OCI-LY7 (cell line): Measurements from ENCODE around the gene BST1. TPM values are rescaled to one million over a fixed set of nuclear protein-coding genes. Genes with fewer than 3 reads are reported as not detected.

Source experiments
- BruUV-seq: library from RNA; stranded (reverse); fragments of 400-500 nt; replicated peaks from 2 replicates; lab custom pipeline; 2021; lab: Mats Ljungman, UMichigan
- CTCF ChIA-PET: fragments of 300-600 bp; sonication (Branson Sonifier 250); formaldehyde crosslinking; loops from one replicate; lab custom pipeline; 2022; ENCODE audit warnings: antibody characterized with exemption; ENCODE audit not compliant: unreplicated experiment; lab: Charles Lee
- POLR2A ChIA-PET: fragments of 300-600 bp; sonication (Branson Sonifier 250); formaldehyde crosslinking; loops from one replicate; lab custom pipeline; 2022; ENCODE audit warnings: antibody characterized with exemption; lab: Charles Lee
- DNase-seq: peaks from one replicate; pipeline ENCODE4 v3.0.0-alpha.2; 2015; ENCODE audit warnings: low spot score
- H2AFZ ChIP-seq: fragments of 200-600 bp; sonication (generic), shearing (Covaris generic); 2 replicates; pipeline ENCODE4 v1.6.1; 2014; ENCODE audit warnings: mild to moderate bottlenecking, antibody characterized with exemption, low read length, moderate library complexity
- H3K27ac ChIP-seq: fragments of 200-600 bp; sonication (generic); 2 replicates; pipeline ENCODE4 v1.5.1; 2014; ENCODE audit warnings: mixed run types, low read depth, mild to moderate bottlenecking, moderate library complexity, low read length, inconsistent platforms; ENCODE audit not compliant: poor library complexity, severe bottlenecking
- H3K36me3 ChIP-seq: fragments of 200-600 bp; sonication (generic); 2 replicates; pipeline ENCODE4 v1.6.1; 2014; ENCODE audit warnings: mild to moderate bottlenecking, antibody characterized with exemption, low read length, moderate library complexity, mixed read lengths; ENCODE audit not compliant: insufficient read depth
- H3K4me1 ChIP-seq: fragments of 200-600 bp; sonication (generic); 2 replicates; pipeline ENCODE4 v1.5.1; 2014; ENCODE audit warnings: mild to moderate bottlenecking, low read length; ENCODE audit not compliant: insufficient read depth, poor library complexity, severe bottlenecking
- H3K4me2 ChIP-seq: fragments of 200-600 bp; sonication (generic); 2 replicates; pipeline ENCODE4 v1.6.1; 2014; ENCODE audit warnings: mild to moderate bottlenecking, low read length
- H3K4me3 ChIP-seq: fragments of 200-600 bp; sonication (generic); 2 replicates; pipeline ENCODE4 v1.5.1; 2014; ENCODE audit warnings: mild to moderate bottlenecking, low read depth, low read length; ENCODE audit not compliant: poor library complexity, severe bottlenecking
- H3K79me2 ChIP-seq: fragments of 200-600 bp; sonication (generic); 2 replicates; pipeline ENCODE4 v1.6.1; 2016; ENCODE audit warnings: low read depth, mild to moderate bottlenecking, low read length, moderate library complexity, mixed read lengths; ENCODE audit not compliant: insufficient read depth
- H3K9me2 ChIP-seq: fragments of 200-600 bp; sonication (generic); 2 replicates; pipeline ENCODE4 v1.6.1; 2016; ENCODE audit warnings: mild to moderate bottlenecking, low read length, mixed read lengths; ENCODE audit not compliant: insufficient read depth
- H3K9me3 ChIP-seq: fragments of 200-600 bp; sonication (generic); 2 replicates; pipeline ENCODE4 v1.6.1; 2014; ENCODE audit warnings: mild to moderate bottlenecking, mixed run types, low read length, mixed read lengths
- H4K20me1 ChIP-seq: fragments of 200-600 bp; sonication (generic); 2 replicates; pipeline ENCODE4 v1.6.1; 2014; ENCODE audit warnings: mild to moderate bottlenecking, antibody characterized with exemption, low read length, moderate library complexity, mixed read lengths; ENCODE audit not compliant: insufficient read depth
- CTCF ChIP-seq: fragments of 200-600 bp; sonication (generic); conservative IDR thresholded peaks from 2 replicates; pipeline ENCODE4 v1.5.1; 2014; ENCODE audit warnings: mild to moderate bottlenecking, antibody characterized with exemption, low read length, moderate library complexity, mixed read lengths
- EZH2phosphoT487 ChIP-seq: fragments of 200-600 bp; sonication (generic); IDR thresholded peaks from 2 replicates; pipeline ENCODE4 v1.6.1; 2018; ENCODE audit warnings: low read depth, borderline replicate concordance, mild to moderate bottlenecking, mixed run types, antibody characterized with exemption, low read length, moderate library complexity, mixed read lengths
- intact Hi-C: fragments of 100-400 bp; cut with micrococcal nuclease; formaldehyde crosslinking; loops from one replicate; pipeline ENCODE4 v1.10.0; 2022; ENCODE audit not compliant: unreplicated experiment
- total RNA-seq, 2 experiments: library from RNA; depleted of rRNA in 1 of 2; stranded (reverse); fragments of >200 nt in 1 of 2; shearing (Covaris generic) in 1 of 2; gene quantifications; 2 replicates each; pipeline ENCODE4 v1.2.3, GENCODE V29; 2014 to 2022

BST1 gene
- total RNA-seq, 2 experiments from 2014 or later: 0.21 to 0.50 TPM

- DNase-seq: no peak
- H3K9me3 ChIP-seq: peaks cover 5% of the 10 kb centered on the region; the same call in 1 of the 2 replicates
- ChIA-PET CTCF (interaction anchor here (1.0 to 1.9 kb wide), 7 partner anchors 7 to 44 kb away, joined by 3 to 7 read pairs (median 5); no protein-coding TSS in a partner anchor), POLR2A (interaction anchor here (0.6 to 5.3 kb wide), 19 partner anchors 8 to 912 kb away, joined by 3 to 35 read pairs (median 6); partner anchors contain the start of genes CD38 and FAM200B)
- H3K4me3 ChIP-seq: peak overlapping the region; percentile 51
- H3K36me3 ChIP-seq: no peaks in the 10 kb centered on the region
- H2AFZ ChIP-seq: peak overlapping the region; percentile 99
- no TSS peak for BruUV-seq
- H3K4me1 ChIP-seq: peaks cover 34% of the 10 kb centered on the region
- H4K20me1 ChIP-seq: no peaks in the 10 kb centered on the region
- intact Hi-C loops: no loop called here
- peak overlapping the region; percentile 73 for H3K4me2 ChIP-seq
- TF ChIP-seq EZH2phosphoT487 (no peak), CTCF (no peak)
- no peaks in the 10 kb centered on the region for H3K9me2 ChIP-seq
- peak overlapping the region; percentile 57 for H3K27ac ChIP-seq
- H3K79me2 ChIP-seq: no peaks in the 10 kb centered on the region
Observed at GRCh38 chr4:15755321-15756155, 52.7 kb downstream of the BST1 start.

GRCh38 chr4:15756361-15756861 is 53.5 kb downstream of the BST1 start:
- peak; percentile 70 for TF ChIP-seq CTCF
- no peak for TF ChIP-seq EZH2phosphoT487
- intact Hi-C loops: no loop called here
- H3K79me2 ChIP-seq: no peaks in the 10 kb centered on the region
- peak overlapping the region; percentile 99 for H2AFZ ChIP-seq
- peak overlapping the region; percentile 51 for H3K4me3 ChIP-seq
- ChIA-PET POLR2A (interaction anchor here (0.5 to 5.3 kb wide), 23 partner anchors 8 to 913 kb away, joined by 3 to 35 read pairs (median 6); partner anchors contain the start of genes CD38 and FAM200B), CTCF (interaction anchor here (0.8 to 1.9 kb wide), 11 partner anchors 8 to 43 kb away, joined by 3 to 7 read pairs (median 4); no protein-coding TSS in a partner anchor)
- no TSS peak for BruUV-seq
- H3K9me2 ChIP-seq: no peaks in the 10 kb centered on the region
- H3K4me2 ChIP-seq: peak overlapping the region; percentile 73
- peak; percentile 67 for DNase-seq
- H4K20me1 ChIP-seq: no peaks in the 10 kb centered on the region
- H3K27ac ChIP-seq: peak overlapping the region; percentile 57
- no peaks in the 10 kb centered on the region for H3K36me3 ChIP-seq
- H3K4me1 ChIP-seq: peaks cover 39% of the 10 kb centered on the region
- no peaks in the 10 kb centered on the region for H3K9me3 ChIP-seq
